ENCODE data around the gene TMEM69. TPM values are rescaled to one million over a fixed set of nuclear protein-coding genes. Genes with fewer than 3 reads are reported as not detected.
"Not testable (repeated sequence)": the region's sequence is repeated elsewhere in the genome, so short reads cannot be mapped to it uniquely, and the experiment has no call there.

TMEM69 gene
- total RNA-seq, 4 donors from 2014 or later: 13.8 to 27.7 (median 19.3) TPM

DNA sequence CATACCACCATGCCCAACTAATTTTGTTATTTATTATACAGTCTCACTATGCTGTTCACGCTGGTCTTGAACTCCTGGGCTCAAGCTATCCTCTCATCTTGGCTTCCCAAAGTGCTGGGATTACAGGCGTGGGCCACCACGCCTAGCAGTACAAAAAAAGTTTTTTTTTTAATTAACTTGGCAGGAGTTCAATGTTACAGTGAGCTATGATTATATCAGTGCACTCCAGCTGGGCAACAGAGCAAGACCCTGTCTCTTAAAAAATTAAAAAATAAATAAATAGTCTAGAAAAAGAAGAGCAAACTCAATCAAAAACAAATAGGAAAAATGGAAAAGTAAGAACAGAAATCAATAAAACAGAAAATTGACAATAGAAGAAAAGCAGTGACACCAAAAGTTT lies 25.7 kb downstream of the TMEM69 start:
- Histone ChIP-seq H3K4me1 (no peaks in the 10 kb centered on the region), H3K4me3 (no peak overlapping the region), H3K36me3 (peaks cover 61% of the 10 kb centered on the region), H3K27ac (no peak overlapping the region), H3K9me3 (no peaks in the 10 kb centered on the region), H3K27me3 (no peaks in the 10 kb centered on the region)
- no peak for TF ChIP-seq EP300 (IDR thresholded peaks at IDR 0.05)
- no peak for TF ChIP-seq POLR2AphosphoS5 (IDR thresholded peaks at IDR 0.05)
- no peak for DNase-seq (ENCODE audit: low spot score in 2 of 2)
- 85% methylated on average over 3 of the region's 3 CpGs for WGBS

GRCh38 chr1:45716700-45717099 lies 28.7 kb downstream of the TMEM69 start:
- peaks cover 55% of the 10 kb centered on the region for H3K36me3 ChIP-seq
- 93% methylated on average over 3 of the region's 3 CpGs for WGBS
- H3K4me3 ChIP-seq: no peak overlapping the region
- H3K4me1 ChIP-seq: no peaks in the 10 kb centered on the region
- TF ChIP-seq EP300 (IDR thresholded peaks at IDR 0.05) (no peak), POLR2A (IDR thresholded peaks at IDR 0.05) (no peak), CTCF (IDR thresholded peaks at IDR 0.05) (no peak), POLR2AphosphoS5 (IDR thresholded peaks at IDR 0.05) (no peak)
- no peaks in the 10 kb centered on the region for H3K27me3 ChIP-seq
- no peak for DNase-seq (ENCODE audit: low spot score in 2 of 2)
- no peak overlapping the region for H3K27ac ChIP-seq
- H3K9me3 ChIP-seq: no peaks in the 10 kb centered on the region

DNA sequence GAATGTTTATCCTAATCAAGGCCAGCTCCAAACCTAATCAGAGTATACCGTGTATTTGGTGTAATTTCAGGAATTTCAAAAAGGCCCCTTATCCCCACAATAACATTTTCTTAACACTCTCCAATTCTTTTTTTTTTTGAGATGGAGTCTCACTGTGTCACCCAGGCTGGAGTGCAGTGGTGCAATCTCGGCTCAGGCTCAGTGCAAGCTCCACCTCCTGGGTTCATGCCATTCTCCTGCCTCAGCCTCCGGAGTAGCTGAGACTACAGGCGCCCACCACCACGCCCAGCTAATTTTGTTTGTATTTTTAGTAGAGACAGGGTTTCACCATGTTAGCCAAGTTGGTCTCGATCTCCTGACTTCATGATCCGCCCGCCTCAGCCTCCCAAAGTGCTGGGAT lies 29.4 kb downstream of the TMEM69 start:
- not testable (repeated sequence) for H3K4me1 ChIP-seq; H3K9me3 ChIP-seq; H3K27me3 ChIP-seq; H3K27ac ChIP-seq; H3K4me3 ChIP-seq; DNase-seq (ENCODE audit: low spot score in 2 of 2)
- peaks cover 56% of the 10 kb centered on the region for H3K36me3 ChIP-seq
- 80% methylated on average over 8 of the region's 8 CpGs for WGBS

DNA sequence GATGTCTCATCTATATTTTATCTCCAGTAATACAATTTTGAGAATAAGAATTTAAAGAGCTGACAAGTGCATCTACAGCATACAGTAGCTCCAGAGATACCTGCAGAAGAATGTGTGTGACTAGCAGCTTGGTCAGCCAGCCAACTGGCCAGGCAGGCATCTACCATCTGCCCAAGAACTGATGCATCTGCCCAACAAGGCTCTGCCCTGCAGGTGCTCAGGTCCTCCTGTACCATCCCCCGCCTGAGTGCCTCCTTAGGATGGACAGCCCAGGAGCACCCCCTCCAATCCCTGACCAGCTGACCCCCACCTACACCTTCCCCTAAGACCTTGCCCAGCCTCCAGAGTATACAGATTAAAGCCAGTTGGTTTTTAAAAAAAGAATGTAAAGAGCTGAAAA lies 30.3 kb downstream of the TMEM69 start:
- 100% methylated on average over 1 of the region's 1 CpG for WGBS
- no peaks in the 10 kb centered on the region for H3K4me1 ChIP-seq
- DNase-seq (ENCODE audit: low spot score in 2 of 2): no peak
- H3K36me3 ChIP-seq: peaks cover 47% of the 10 kb centered on the region
- no peak overlapping the region for H3K27ac ChIP-seq
- H3K27me3 ChIP-seq: no peaks in the 10 kb centered on the region
- no peak overlapping the region for H3K4me3 ChIP-seq
- TF ChIP-seq POLR2A (IDR thresholded peaks at IDR 0.05) (no peak), EP300 (IDR thresholded peaks at IDR 0.05) (no peak), POLR2AphosphoS5 (IDR thresholded peaks at IDR 0.05) (no peak), CTCF (IDR thresholded peaks at IDR 0.05) (no peak)
- no peaks in the 10 kb centered on the region for H3K9me3 ChIP-seq

DNA sequence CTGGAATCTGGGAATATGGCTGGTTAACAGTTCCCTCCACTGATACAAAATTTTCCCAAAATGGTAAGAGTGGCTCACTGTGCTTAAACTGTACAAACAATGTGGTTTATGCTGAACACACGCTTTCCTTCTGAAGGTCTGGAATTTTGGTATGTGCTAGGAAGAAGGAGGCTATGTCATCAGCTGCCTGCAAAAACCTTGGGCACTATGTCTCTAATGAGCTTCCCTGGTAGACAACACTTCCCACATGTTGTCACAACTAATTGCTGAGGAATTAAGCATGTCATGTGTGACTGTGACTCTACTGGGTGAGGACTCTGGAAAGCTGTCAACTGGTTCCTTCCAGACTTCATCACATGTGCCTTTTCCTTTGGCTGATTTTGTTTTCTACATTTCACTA lies 33.2 kb downstream of the TMEM69 start:
- H3K27me3 ChIP-seq: no peaks in the 10 kb centered on the region
- H3K27ac ChIP-seq: no peak overlapping the region
- H3K4me3 ChIP-seq: no peak overlapping the region
- peaks cover 23% of the 10 kb centered on the region for H3K36me3 ChIP-seq
- H3K4me1 ChIP-seq: no peaks in the 10 kb centered on the region
- no peak for DNase-seq (ENCODE audit: low spot score in 2 of 2)
- TF ChIP-seq EP300 (IDR thresholded peaks at IDR 0.05) (no peak), POLR2AphosphoS5 (IDR thresholded peaks at IDR 0.05) (no peak), CTCF (IDR thresholded peaks at IDR 0.05) (no peak), POLR2A (IDR thresholded peaks at IDR 0.05) (no peak)
- WGBS: 73% methylated on average over 1 of the region's 1 CpG
- no peaks in the 10 kb centered on the region for H3K9me3 ChIP-seq

DNA sequence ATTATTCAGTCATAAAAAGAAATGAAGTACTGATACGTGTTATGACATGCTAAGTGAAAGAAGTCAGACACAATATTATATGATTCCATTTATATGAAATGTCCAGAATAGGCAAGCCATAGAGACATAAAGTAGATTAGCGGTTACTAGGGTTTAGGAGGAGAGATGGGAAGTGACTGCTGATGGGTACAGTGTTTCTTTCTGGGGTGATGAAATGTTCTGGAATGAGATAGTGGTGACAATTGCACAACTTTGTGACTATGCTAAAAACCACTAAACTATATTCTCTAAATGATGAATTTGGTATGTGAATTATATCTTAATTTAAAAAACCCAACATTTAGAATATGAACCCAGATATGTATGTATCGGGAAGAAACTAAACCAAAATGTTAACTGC lies 34.8 kb downstream of the TMEM69 start:
- WGBS: 96% methylated on average over 3 of the region's 3 CpGs
- Histone ChIP-seq H3K36me3 (peaks cover 28% of the 10 kb centered on the region), H3K4me3 (no peak overlapping the region), H3K27me3 (no peaks in the 10 kb centered on the region), H3K9me3 (no peaks in the 10 kb centered on the region), H3K4me1 (no peaks in the 10 kb centered on the region), H3K27ac (no peak overlapping the region)
- no peak for TF ChIP-seq POLR2AphosphoS5 (IDR thresholded peaks at IDR 0.05)
- TF ChIP-seq CTCF (IDR thresholded peaks at IDR 0.05): no peak
- TF ChIP-seq POLR2A (IDR thresholded peaks at IDR 0.05): no peak
- no peak for TF ChIP-seq EP300 (IDR thresholded peaks at IDR 0.05)
- DNase-seq (ENCODE audit: low spot score in 2 of 2): no peak
